HL-60 (cell line): Measurements from ENCODE around the gene RIPK4.

Experiments used
- CTCF ChIP-seq: IDR thresholded peaks from one replicate; pipeline ENCODE4 v1.5.1; 2011; ENCODE audit warnings: low read length, control low read depth, inconsistent platforms; ENCODE audit not compliant: insufficient read depth
- GABPA ChIP-seq: IDR thresholded peaks from 2 replicates; pipeline ENCODE4 v1.6.1; 2012; ENCODE audit warnings: low read depth
- POLR2AphosphoS5 ChIP-seq: IDR thresholded peaks from 2 replicates; pipeline ENCODE4 v1.6.1; 2012; ENCODE audit warnings: low read depth
- SPI1 ChIP-seq: IDR thresholded peaks from 2 replicates; pipeline ENCODE4 v1.6.1; 2012; ENCODE audit warnings: low read depth, mild to moderate bottlenecking, borderline replicate concordance

- TF ChIP-seq CTCF (no peak), GABPA (no peak), SPI1 (no peak), POLR2AphosphoS5 (no peak)
Measured at GRCh38 chr21:41779659-41780058, 12.8 kb upstream of the RIPK4 start.
